Measurements from ENCODE around the gene GPR78. TPM values are rescaled to one million over a fixed set of nuclear protein-coding genes. Genes with fewer than 3 reads are reported as not detected.

The GPR78 gene
- total RNA-seq, 1 experiment from 2014 or later: 3.4 TPM

- H3K4me3 Mint-ChIP-seq: no peak overlapping the region
- Histone ChIP-seq H3K4me1 (ENCODE audit: insufficient read depth, low read length) (no peaks in the 10 kb centered on the region; the same call in 1 of the 2 replicates), H4K5ac (ENCODE audit: insufficient read length, low read depth, low read length) (no peak overlapping the region), H3K14ac (ENCODE audit: insufficient read depth, low read length) (no peak overlapping the region), H3K9me3 (ENCODE audit: control insufficient read depth, low read depth, low read length) (no peaks in the 10 kb centered on the region), H3K9ac (ENCODE audit: extremely low read depth, insufficient read length, low read length) (no peak overlapping the region), H3K27ac (ENCODE audit: insufficient read length, low read depth, low read length) (no peak overlapping the region), H3K23me2 (ENCODE audit: insufficient read length, low read depth, low read length, poor library complexity, severe bottlenecking) (peaks cover 8% of the 10 kb centered on the region), H2AFZ (ENCODE audit: low read length) (no peak overlapping the region), H3T11ph (ENCODE audit: low read length) (no peak overlapping the region), H3K27me3 (ENCODE audit: insufficient read depth, low read length) (no peaks in the 10 kb centered on the region), H3K4me2 (ENCODE audit: insufficient read depth, insufficient read length, low read length) (no peak overlapping the region), H3K56ac (ENCODE audit: insufficient read length, low read depth, low read length) (no peak overlapping the region), H3K23ac (ENCODE audit: insufficient read length, low read depth, low read length) (no peak overlapping the region), H2AK5ac (ENCODE audit: insufficient read length, low read length) (no peak overlapping the region), H2BK15ac (ENCODE audit: low read depth, low read length) (no peak overlapping the region), H3K79me2 (ENCODE audit: insufficient read depth, low read length) (no peaks in the 10 kb centered on the region), H3K79me1 (ENCODE audit: insufficient read depth, low read depth, low read length, poor library complexity, severe bottlenecking) (no peaks in the 10 kb centered on the region), H4K8ac (replicated peaks; ENCODE audit: insufficient read length, low read depth, low read length) (no peak overlapping the region), H4K20me1 (ENCODE audit: control insufficient read depth, insufficient read depth, insufficient read length) (no peaks in the 10 kb centered on the region), H2BK120ac (ENCODE audit: low read depth, low read length, poor library complexity, severe bottlenecking) (no peak overlapping the region), H2BK20ac (ENCODE audit: low read depth, low read length, poor library complexity, severe bottlenecking) (no peak overlapping the region), H2BK12ac (ENCODE audit: insufficient read length, low read depth, low read length) (no peak overlapping the region), H3K18ac (ENCODE audit: insufficient read length, low read depth, low read length) (no peak overlapping the region), H3K4ac (ENCODE audit: low read depth, low read length) (no peak overlapping the region), H2BK5ac (ENCODE audit: insufficient read length, low read length) (no peak overlapping the region), H4K91ac (ENCODE audit: insufficient read length, low read depth, low read length) (no peak overlapping the region)
- H3K27me3 Mint-ChIP-seq (ENCODE audit: low read depth): peaks cover 9% of the 10 kb centered on the region
- peaks cover 43 to 50% of the 10 kb centered on the region in 2 experiments for H3K4me1 Mint-ChIP-seq
- H3K27ac Mint-ChIP-seq: no peak overlapping the region; a peak in 1 of 7 replicates
- no CpG with 5 or more reads among the region's 9 CpGs for WGBS (ENCODE audit: extremely low coverage, insufficient read length, low lambda C conversion rate)
- no peaks in the 10 kb centered on the region; a peak in 2 of 7 replicates for H3K36me3 Mint-ChIP-seq (ENCODE audit: insufficient read depth in 1 of 3, low read depth in 3 of 3)
- no peaks in the 10 kb centered on the region for H3K9me3 Mint-ChIP-seq
- no peak for DNase-seq
- TF ChIP-seq CTCF (conservative IDR thresholded peaks at IDR 0.05): no peak
Observed at GRCh38 chr4:8591114-8591513, 10.9 kb downstream of the GPR78 start.
